HG03354 (cell line): Measurements from ENCODE around the gene UBTD1.
A peak's percentile ranks its signal among the peaks of the same experiment; 100 is the strongest.
"Not testable (repeated sequence)": the region's sequence is repeated elsewhere in the genome, so short reads cannot be mapped to it uniquely, and the experiment has no call there.

Experiments
- ATAC-seq: cut with Tn5 transposase; IDR thresholded peaks from one replicate; pipeline ENCODE4 v1.9.1; 2021; ENCODE audit warnings: mild to moderate bottlenecking; ENCODE audit not compliant: unreplicated experiment, poor library complexity, severe bottlenecking

UBTD1 gene

DNA sequence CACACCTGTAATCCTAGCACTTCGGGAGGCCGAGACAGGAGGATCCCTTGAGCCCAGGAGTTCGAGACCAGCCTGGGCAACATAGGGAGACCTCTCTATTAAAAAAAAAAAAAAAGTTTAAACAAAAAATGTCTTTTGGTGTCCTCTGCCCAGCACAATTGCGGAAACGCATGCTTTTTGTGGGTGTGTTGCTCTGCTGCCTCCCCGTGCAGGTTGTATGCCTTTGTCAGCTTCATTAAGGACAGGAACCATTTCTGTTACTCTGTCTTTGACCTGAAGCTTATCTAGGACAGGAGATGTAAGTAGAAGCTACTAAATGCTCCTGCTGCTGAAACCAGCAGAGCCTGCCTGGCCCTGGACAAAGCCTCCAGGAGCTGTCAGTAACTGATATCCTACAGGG is 52.5 kb downstream of the UBTD1 start:
- ATAC-seq = no peak

DNA sequence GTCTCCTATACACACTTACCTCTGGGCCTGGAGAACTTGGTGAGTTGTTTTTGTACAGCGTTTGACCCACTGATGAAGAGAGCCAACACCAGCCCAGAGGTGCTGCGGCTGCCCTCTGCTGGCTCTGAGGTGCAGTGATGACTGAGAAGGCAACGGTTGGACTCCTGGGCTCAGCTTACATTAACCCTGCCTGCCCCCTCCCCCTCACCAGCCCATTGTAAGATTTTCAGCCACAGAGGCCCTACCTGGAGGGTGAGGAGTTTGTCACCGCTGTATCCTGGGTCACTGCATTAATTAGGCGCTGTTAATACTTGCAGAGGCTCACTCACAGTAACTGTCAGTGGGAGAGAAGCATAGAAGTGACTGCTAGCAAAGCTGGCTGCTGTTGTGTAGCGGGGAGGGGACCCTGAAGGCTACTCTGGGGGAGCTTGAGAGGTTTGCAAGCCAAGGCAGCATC is 54.9 kb downstream of the UBTD1 start:
- peak; percentile 62 for ATAC-seq

DNA sequence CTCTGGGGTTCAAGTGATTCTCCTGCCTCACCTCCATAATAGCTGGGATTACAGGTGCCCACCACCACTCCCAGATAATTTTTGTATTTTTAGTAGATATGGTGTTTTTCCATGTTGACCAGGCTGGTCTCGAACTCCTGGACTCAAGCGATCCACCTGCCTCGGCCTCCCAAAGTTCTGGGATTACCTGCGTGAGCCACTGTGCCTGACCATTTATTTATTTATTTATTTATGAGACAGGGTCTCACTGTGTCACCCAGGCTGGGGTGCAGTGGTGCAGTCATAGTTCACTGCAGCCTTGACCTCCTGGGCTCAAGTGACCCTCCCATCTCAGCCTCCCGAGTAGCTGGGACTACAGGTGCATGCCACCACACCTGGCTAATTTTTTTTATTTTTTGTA is 55.6 kb downstream of the UBTD1 start:
- ATAC-seq = not testable (repeated sequence)

DNA sequence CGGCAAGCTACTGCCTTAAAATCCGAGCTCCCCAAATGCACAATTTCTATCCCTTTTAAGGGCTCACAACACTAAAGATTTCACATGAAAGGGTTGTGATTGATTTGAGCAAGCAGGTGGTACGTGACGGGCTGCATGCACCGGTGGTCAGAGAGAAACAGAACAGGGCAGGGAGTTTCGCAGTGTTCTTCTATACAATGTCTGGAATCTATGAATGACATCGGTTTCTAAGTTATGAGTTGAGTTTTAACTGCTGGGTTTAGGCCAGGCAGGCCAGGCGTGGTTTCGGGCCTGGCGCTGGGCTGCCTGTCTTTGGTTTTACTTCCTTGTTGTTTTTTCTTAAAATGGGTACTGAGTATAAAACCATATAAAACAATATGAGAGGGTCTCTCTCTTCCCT is 56.8 kb downstream of the UBTD1 start:
- not testable (repeated sequence) for ATAC-seq

DNA sequence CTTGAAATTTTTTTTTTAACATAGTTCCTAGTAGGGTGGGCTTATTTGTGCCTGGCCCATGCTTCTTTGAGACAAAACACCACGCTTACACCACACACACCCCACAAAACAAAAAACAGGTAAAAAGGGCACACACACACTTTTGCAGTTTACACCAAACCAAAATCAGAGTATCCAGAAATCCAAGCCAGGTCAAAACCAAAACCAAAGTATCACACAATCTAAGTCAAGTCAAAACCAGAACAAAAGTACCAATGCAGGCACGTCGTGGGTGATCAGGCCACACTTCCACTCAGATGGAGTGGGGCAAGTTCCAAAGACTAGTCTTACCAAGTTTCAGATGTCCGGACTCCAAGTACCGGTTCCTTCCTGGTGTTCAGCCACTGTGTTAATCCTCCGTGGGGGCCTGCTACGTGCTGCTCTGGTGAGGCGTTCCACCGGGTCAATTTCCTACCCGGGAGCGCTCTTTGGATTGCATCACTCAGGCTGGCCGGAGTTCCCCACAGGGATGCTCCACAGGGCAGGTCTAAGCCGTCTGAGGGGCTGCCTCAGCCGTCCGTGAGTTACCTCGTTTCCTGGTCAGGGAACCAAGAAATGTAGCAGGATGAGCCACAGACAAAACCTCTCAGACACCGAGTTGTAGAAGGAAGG is 62.1 kb downstream of the UBTD1 start:
- not testable (repeated sequence) for ATAC-seq

DNA sequence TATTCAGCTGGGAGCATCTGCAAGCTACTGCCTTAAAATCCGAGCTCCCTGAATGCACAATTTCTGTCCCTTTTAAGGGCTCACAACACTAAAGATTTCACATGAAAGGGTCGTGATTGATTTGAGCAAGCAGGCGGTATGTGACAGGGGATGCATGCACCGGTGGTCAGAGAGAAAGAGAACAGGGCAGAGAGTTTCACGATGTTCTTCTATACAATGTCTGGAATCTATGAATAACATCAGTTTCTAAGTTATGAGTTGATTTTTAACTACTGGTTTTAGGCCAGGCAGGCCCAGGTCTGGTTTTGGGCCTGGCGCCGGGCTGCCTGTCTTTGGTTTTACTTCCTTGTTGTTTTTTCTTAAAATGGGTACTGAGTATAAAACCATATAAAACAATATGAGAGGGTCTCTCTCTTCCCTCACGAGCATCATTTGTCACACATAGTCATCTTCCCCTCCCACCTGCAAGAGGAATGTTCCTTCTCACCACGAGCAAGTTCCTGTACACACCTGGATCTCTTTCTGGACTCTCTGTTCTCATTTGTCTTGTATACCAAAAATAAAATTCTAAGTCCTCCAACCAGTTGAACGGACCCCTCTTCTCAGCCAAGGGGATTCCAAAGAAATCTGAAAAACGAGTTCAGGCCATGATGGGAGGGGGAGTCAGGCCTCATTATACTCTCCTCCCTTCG is 62.8 kb downstream of the UBTD1 start:
- not testable (repeated sequence) for ATAC-seq

DNA sequence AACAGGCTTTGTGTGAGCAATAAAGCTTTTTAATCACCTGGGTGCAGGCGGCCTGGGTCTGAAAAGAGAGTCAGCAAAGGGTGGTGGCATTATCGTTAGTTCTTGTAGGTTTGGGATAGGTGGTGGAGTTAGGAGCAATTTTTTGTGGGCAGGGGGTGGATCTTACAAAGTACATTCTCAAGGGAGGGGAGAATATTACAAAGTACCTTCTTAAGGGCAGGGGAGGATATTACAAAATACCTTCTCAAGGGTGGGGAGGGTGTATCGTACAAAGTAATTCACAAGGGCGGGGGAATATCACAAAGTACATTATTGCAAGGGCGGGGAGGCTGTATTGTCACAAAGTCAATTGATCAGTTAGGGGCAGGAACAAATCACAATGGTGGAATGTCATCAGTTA is 63.6 kb downstream of the UBTD1 start:
- not testable (repeated sequence) for ATAC-seq

DNA sequence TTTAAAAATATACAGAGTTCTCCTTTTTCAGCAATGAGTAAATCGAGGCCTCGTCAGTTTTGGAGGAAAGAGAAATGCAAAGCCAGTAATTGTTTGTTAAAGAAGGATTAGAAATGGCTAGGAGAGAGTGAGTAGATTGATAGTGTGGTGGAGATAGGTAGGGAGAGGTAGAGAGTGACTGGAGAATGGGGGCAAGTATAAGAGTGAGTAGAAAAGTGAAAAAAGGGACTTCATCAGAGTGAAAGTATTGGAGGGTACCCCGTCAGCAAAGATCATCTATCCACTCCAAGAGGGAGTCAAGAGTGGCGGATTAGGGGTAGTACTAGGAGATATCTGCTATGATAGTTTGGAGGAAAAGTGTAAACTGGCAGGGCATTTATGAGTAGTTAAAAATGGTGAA is 64.6 kb downstream of the UBTD1 start:
- no peak for ATAC-seq

DNA sequence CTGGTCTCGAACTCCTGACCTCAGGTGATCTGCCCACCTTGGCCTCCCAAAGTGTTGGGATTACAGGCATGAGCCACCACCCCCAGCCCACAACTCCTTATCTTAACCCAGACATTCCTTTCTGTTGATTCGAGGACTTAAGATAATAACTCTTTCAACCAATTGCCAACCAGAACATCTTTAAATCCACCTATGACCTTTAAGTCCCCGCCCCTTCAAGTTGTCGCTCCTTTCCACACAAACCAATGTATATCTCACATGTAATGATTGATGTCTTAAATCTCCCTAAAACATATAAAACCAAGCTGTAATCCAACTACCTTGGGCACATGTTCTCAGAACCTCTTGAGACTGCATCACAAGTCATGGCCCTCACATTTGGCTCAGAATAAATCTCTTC is 66.1 kb downstream of the UBTD1 start:
- no peak for ATAC-seq

DNA sequence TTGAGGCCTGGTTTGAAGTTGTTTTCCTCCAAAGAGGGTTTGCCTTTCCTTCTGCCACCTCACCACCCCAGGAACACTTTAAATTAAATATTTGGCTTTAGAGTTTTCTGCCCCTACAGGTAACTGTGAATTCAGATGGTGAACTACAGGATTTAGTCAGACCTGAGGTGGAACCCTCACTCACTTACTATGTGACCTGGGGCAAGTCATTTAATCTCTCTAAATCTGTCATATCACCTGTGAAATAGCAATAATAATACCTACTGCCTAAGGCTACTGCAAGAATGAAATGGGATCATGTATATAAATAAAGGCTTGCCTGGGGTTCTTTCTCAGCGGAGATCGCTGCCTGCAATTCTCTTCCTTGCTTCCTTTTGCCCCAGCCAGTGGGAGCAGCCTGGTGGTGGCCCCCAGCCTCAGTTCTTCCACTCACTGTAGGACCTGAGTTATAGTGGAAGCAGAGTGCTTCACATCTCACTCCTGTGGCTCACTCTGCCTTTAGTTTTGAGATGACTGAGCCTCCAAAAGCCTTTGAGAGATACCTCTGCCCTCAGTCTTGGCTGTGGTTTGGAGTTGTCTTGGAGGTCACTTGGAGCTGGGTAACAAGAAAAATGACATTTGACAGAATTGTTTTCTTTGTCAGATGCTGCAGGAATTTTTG is 67.7 kb downstream of the UBTD1 start:
- ATAC-seq = no peak

DNA sequence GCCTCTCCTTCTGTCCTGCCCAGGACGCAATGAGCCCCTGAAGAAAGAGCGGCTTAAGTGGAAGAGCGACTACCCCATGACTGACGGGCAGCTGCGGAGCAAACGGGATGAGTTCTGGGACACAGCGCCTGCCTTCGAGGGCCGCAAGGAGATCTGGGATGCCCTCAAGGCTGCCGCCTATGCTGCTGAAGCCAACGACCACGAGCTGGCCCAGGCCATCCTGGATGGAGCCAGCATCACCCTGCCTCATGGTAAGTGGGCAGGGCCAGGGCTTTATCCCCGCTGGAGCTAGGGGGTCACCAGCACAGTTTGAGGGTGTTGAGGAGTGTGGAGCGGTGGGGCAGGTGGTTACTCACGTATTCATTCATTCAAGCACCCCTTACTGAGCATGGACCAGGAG is 69.2 kb downstream of the UBTD1 start:
- ATAC-seq = no peak

DNA sequence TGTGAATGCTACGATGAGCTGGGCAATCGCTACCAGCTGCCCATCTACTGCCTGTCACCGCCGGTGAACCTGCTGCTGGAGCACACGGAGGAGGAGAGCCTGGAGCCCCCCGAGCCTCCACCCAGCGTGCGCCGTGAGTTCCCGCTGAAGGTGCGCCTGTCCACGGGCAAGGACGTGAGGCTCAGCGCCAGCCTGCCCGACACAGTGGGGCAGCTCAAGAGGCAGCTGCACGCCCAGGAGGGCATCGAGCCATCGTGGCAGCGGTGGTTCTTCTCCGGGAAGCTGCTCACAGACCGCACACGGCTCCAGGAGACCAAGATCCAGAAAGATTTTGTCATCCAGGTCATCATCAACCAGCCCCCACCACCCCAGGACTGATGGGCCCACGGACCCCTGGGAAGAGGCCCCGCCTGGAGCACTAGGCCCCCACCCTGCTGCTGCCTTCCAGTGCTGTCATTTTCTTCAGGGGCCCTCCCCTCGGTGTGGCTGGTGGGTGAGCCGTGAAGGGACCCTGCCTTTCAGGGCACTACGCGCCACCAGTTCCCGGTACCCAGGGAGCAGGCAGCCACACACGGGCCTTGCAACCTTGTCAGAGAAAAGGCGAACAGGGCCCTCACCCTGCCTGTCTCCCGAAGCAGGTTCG is 71.5 kb downstream of the UBTD1 start:
- no peak for ATAC-seq

DNA sequence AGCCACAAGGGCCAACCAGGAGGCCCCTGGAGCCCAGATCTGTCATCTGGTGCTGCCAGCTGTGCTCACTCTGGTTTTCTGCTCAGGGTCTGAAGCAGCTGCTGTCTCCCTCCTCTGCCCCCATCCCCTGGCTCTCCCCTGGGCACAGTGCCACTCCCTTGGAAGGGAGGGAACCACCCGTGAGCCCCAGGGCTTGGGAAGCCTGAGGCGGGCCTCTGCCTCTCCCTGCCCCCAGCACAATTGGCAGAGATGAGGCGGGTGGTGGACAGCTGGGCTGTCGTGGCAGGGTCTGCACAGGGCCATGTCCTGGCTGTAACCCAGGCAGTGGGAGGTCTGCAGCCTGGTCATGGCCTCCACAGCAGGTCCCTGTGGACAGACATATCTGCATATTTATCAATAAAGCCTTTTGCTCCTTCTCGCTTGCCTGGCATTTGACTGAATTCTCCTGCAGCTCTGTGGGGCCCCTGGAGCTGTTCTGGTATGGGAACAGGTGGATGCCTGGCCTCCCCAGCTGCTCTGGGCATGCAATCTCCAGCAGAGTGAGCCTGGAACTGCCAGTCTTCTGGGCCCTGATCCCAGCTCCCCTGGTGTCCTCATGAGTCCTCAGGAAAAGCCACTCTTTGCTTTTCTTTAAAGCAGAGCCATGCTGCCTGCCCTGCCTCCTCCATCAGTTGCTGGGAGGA is 72.2 kb downstream of the UBTD1 start:
- ATAC-seq = no peak

DNA sequence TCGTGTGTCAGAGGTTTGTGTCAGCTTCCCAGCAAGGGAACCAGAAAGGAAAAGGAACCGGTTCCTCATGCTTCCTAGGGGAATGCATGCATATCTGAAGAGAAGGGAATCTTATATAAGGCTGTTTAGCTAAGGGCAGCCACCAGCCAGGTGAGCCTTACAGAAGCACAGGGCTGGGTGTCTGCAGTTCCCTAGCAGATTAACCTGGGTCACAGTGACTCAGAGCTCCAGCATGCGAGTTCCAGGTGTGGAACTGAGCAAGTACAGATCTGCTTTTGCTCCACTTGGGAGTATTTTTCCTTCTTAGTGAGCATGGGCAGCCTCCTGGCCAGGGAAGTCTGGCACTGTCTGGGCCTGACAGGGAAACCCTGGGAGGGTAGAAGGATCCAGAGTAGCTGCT is 72.9 kb downstream of the UBTD1 start:
- no peak for ATAC-seq

DNA sequence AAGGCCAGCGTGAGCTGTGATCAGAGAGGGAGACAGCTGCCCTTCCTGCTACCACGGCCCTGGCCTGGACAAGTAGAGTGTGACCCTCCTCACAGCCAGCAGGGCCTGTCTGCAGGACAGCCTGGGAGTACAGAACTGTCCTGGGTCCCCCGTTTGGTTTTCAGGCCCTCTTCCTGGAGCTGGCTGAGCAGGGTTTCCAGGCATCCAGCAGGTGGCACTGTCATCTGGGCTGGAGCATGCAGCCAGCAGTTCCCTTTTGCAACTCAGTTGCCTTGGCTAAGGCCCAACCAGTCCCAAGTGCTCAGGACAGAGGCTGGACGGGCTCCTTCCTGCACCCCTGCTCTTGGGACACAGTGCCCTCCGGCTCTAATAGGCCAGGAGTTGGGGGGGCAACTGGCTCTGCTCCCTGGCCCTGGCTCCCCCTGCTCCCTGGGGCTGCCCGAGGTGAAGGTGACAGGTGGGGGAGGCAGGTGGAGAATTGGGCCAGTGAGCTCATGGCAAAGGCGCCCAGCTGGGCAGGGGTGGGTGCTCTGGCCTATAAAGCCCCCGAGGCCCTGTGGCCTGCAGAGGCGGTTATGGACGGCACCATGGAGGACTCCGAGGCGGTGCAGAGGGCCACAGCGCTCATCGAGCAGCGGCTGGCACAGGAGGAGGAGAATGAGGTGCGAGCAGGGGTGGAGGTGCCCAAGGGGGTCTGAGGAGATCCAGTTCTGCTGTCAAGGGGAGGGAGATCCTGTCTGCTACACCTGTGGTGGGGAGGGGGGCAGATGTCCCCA is 73.7 kb downstream of the UBTD1 start, which contains the start of gene ANKRD2:
Gene ANKRD2 (plus strand): TSS at position 566 of the 776 bp plus-strand sequence. CDS start 10 bp downstream, at position 576.
- peak; percentile 57 for ATAC-seq

DNA sequence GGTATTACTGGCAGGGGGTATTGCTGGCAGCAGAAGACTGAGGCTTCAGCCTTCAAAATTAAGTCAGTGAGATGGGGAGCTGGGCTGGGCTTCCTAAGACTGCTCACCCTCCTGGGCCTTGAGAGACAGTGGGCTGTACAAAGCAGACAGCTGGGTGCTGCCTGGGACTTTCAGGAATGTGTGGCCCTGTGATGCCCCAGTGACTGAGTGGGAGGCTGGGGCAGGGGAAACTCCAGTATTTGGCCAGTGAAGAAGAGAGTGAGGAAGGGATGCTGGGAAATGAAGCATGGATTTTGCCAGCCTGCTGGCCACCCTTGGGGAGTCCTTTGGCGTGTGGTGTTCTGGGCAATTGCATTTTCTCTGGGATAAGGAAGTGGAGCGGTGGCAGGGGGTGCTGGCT is 74.3 kb downstream of the UBTD1 start:
- ATAC-seq = no peak

DNA sequence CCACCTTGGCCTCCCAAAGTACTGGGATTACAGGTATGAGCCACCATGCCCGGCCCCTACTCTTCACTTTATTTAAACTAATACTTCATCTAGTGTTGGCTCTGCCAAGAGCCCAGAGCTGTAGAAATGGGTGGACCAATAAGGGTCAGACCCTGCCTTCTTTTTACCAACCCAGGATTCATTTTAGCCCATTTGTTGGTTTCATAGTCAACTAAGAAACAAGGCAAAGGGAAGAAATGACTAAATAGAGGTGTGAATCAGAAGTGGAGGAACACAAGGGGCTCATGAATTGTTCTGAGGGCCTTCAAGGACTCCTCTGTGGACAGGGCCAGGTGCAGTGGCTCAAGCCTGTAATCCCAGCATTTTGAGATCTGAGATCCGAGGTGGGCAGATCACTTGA is 74.9 kb downstream of the UBTD1 start:
- ATAC-seq = no peak

DNA sequence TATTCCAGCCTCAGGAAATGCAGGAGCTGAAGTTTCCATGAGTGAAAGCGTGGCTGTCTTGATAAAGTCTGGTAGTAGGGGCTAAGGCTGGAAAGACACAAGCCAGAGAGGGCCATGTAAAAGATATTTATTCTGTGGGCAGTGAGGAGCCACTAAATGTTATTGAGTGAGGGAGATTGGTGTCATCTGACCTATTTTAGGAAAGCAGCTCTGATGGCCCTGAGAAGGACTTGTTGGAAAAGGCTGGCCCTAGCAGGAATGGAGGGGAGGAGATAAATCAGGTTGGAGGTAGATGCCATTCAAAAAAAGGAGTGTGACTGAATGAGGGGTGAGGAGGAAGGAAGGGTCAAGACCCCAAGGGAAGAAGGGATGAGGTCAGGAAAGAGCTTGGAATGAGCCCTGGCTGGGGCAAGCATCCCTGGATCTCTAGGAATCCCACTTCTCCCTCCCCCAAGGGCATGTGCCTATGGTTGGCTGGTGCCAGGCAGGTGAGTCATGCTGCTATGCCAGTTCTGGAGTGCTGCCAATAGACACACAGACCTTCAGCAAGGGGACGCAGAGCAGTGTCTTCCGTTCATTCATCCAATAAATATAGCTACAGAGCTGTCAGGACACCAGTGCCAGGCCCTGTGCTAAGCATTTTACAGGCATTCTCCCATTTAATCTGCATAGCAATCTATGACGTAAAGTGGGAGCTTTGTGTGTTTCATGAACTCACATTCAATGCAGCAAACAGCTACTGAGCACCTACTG is 75.8 kb downstream of the UBTD1 start:
- ATAC-seq = no peak
